ENCODE data around the gene SLC25A25. TPM values are rescaled to one million over a fixed set of nuclear protein-coding genes. Genes with fewer than 3 reads are reported as not detected.

The SLC25A25 gene
- total and polyA plus RNA-seq, 2 of the 8 experiments (the other 6 are each of a cell fraction or from before 2014, with no cell fraction given) = 6.5 to 18.5 TPM

- Histone ChIP-seq H4K20me1 (replicated peaks in 1 of 2; ENCODE audit: control insufficient read depth in 1 of 2, insufficient read depth in 2 of 2, low read length in 2 of 2) (peaks cover 0 to 4% of the 10 kb centered on the region in 2 experiments), H3K79me2 (ENCODE audit: control insufficient read depth in 1 of 2, insufficient read depth in 2 of 2, low read length in 2 of 2) (peaks cover 0 to 40% of the 10 kb centered on the region in 2 experiments; a peak in 2 of 4 replicates), H2BK12ac (ENCODE audit: low read depth, low read length) (no peak overlapping the region), H3K4ac (replicated peaks; ENCODE audit: insufficient read length, low read depth, low read length) (no peak overlapping the region), H3K4me1 (replicated peaks in 1 of 4; ENCODE audit: control insufficient read depth in 3 of 4, insufficient read depth in 4 of 4, low read length in 3 of 4) (peaks cover 10 to 16% (median 12%) of the 10 kb centered on the region in 4 experiments), H3K36me3 (ENCODE audit: control insufficient read depth in 2 of 4, insufficient read depth in 4 of 4, low read length in 3 of 4) (no peaks in the 10 kb centered on the region), H3K9ac (replicated peaks in 1 of 4; ENCODE audit: extremely low read depth in 1 of 4, low read depth in 3 of 4, low read length in 3 of 4) (no peak overlapping the region), H2AK5ac (ENCODE audit: low read depth, low read length) (no peak overlapping the region), H3K9me3 (ENCODE audit: insufficient read depth in 2 of 2, low read depth in 1 of 2, low read length in 1 of 2) (no peaks in the 10 kb centered on the region), H3K4me2 (ENCODE audit: insufficient read depth in 1 of 2, low read depth in 2 of 2, low read length in 2 of 2) (no peak overlapping the region), H3K79me1 (ENCODE audit: low read depth, low read length) (peaks cover 9% of the 10 kb centered on the region), H3K27ac (ENCODE audit: low read depth, low read length) (no peak overlapping the region), H4K91ac (replicated peaks; ENCODE audit: insufficient read length, low read length) (no peak overlapping the region), H2BK15ac (ENCODE audit: low read length) (no peak overlapping the region), H3K56ac (replicated peaks; ENCODE audit: insufficient read length, low read depth, low read length) (no peak overlapping the region), H4K5ac (ENCODE audit: insufficient read length, low read depth, low read length) (no peak overlapping the region), H2BK120ac (replicated peaks; ENCODE audit: low read depth, low read length) (no peak overlapping the region), H3K23ac (ENCODE audit: insufficient read length) (no peak overlapping the region), H2BK20ac (ENCODE audit: low read length) (no peak overlapping the region), H2BK5ac (ENCODE audit: low read depth, low read length) (no peak overlapping the region), H3K18ac (ENCODE audit: extremely low read depth, low read length) (peak overlapping the region; percentile 83; the same call in 1 of the 2 replicates), H3K14ac (ENCODE audit: insufficient read length) (no peak overlapping the region), H3K27me3 (replicated peaks in 1 of 4; ENCODE audit: control insufficient read depth in 3 of 4, extremely low read depth in 1 of 4, insufficient read depth in 3 of 4, low read length in 3 of 4) (no peaks in the 10 kb centered on the region; a peak in 1 of 7 replicates), H2AFZ (ENCODE audit: low read length) (no peak overlapping the region), H3K23me2 (ENCODE audit: low read depth, low read length) (peaks cover 8% of the 10 kb centered on the region), H3K4me3 (ENCODE audit: extremely low read depth in 1 of 4, insufficient read depth in 2 of 4, low read depth in 3 of 4, low read length in 4 of 4) (no peak overlapping the region), H4K8ac (ENCODE audit: extremely low read depth, insufficient read depth, low read length) (no peak overlapping the region)
- POLR2A ChIA-PET (ENCODE audit: partially characterized antibody) = interaction anchor here (1.7 to 2.8 kb wide), 2 partner anchors 10 to 28 kb away, joined by 3 to 12 read pairs; no protein-coding TSS in a partner anchor
- no peak for DNase-seq (ENCODE audit: low read depth in 1 of 2, low spot score in 2 of 2)
- 89% methylated on average over 7 of the region's 7 CpGs; no CpG with 5 or more reads in 1 of the 2 experiments for WGBS, 2 experiments (ENCODE audit: extremely low coverage in 1 of 2, insufficient coverage in 1 of 2, insufficient read length in 1 of 2, insufficient replicate concordance in 2 of 2, low coverage in 1 of 2, low lambda C conversion rate in 2 of 2, missing lambda C conversion rate in 1 of 2)
- CTCF ChIA-PET (ENCODE audit: partially characterized antibody) = interaction anchor here (1.9 to 2.5 kb wide), 2 partner anchors 47 to 129 kb away, joined by 5 to 12 read pairs; no protein-coding TSS in a partner anchor
- no peak for FAIRE-seq
- TF ChIP-seq NANOG (IDR thresholded peaks at IDR 0.05; ENCODE audit: insufficient read depth, low read depth, low read length, poor library complexity, severe bottlenecking) (no peak), YY1 (IDR thresholded peaks at IDR 0.05; ENCODE audit: low read depth, low read length) (no peak), SAP30 (IDR thresholded peaks at IDR 0.05; ENCODE audit: insufficient read depth, insufficient replicate concordance, low read length) (no peak), CBX5 (IDR thresholded peaks at IDR 0.05; ENCODE audit: low read depth, low read length) (no peak), EP300 (IDR thresholded peaks at IDR 0.05; ENCODE audit: borderline replicate concordance in 1 of 2, low read depth in 2 of 2, low read length in 2 of 2) (no peak), EGR1 (IDR thresholded peaks at IDR 0.05; ENCODE audit: borderline replicate concordance, low read depth, low read length) (no peak), CTBP2 (IDR thresholded peaks at IDR 0.05; ENCODE audit: borderline replicate concordance, insufficient read depth, insufficient read length, low read length) (no peak)
These were observed 2.8 kb downstream of the SLC25A25 start for GRCh38 chr9:128070874-128071273.
